MM.1S (cell line): ENCODE measurements around the gene EVA1C.
"Not testable (repeated sequence)": the region's sequence is repeated elsewhere in the genome, so short reads cannot be mapped to it uniquely, and the experiment has no call there.

Source experiments
- EZH2 ChIP-seq: fragments of 300-600 bp; sonication (generic); optimal IDR thresholded peaks from 2 replicates; pipeline ENCODE3; 2017; ENCODE audit warnings: low read depth, mild to moderate bottlenecking, antibody characterized with exemption, low read length, mixed read lengths
- EZH2phosphoT487 ChIP-seq: fragments of 300-600 bp; sonication (generic); IDR thresholded peaks from 2 replicates; pipeline ENCODE4 v1.6.1; 2018; ENCODE audit warnings: antibody characterized with exemption, low read length
- TF ChIP-seq, protein P1 (sequence below): fragments of 300-600 bp; sonication (generic); IDR thresholded peaks from 2 replicates; pipeline ENCODE4 v1.5.1; 2016; ENCODE audit warnings: antibody characterized with exemption, low read length, mixed read lengths

DNA sequence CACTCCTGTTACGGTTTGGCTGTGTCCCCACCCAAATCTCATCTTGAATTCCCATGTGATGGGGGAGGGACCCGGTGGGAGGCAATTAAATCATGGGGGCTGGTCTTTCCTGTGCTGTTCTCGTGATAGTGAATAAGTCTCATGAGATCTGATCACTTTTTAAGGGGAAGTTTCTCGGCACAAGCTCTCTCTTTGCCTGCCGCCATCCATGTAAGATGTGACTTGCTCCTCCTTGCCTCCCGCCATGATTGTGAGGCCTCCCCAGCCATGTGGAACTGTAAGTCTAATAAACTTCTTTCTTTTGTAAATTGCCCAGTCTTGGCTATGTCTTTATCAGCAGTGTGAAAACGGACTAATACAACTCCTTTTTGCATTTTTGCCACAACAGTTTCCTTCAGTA, 118.3 kb downstream of the EVA1C start:
- TF ChIP-seq, protein P1, sequence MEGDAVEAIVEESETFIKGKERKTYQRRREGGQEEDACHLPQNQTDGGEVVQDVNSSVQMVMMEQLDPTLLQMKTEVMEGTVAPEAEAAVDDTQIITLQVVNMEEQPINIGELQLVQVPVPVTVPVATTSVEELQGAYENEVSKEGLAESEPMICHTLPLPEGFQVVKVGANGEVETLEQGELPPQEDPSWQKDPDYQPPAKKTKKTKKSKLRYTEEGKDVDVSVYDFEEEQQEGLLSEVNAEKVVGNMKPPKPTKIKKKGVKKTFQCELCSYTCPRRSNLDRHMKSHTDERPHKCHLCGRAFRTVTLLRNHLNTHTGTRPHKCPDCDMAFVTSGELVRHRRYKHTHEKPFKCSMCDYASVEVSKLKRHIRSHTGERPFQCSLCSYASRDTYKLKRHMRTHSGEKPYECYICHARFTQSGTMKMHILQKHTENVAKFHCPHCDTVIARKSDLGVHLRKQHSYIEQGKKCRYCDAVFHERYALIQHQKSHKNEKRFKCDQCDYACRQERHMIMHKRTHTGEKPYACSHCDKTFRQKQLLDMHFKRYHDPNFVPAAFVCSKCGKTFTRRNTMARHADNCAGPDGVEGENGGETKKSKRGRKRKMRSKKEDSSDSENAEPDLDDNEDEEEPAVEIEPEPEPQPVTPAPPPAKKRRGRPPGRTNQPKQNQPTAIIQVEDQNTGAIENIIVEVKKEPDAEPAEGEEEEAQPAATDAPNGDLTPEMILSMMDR = not testable (repeated sequence)
- TF ChIP-seq EZH2phosphoT487, EZH2: not testable (repeated sequence)
